IMR-90 (cell line): ENCODE data around the gene IL22RA2. TPM values are rescaled to one million over a fixed set of nuclear protein-coding genes. Genes with fewer than 3 reads are reported as not detected.

Experiments used
- ATAC-seq: fragments of 200-7000 bp; cut with Tn5 transposase; 2 replicates; pipeline ENCODE4 v1.9.1; 2020; ENCODE audit warnings: low read depth, mild to moderate bottlenecking, moderate library complexity
- BruUV-seq: library from RNA; stranded (reverse); fragments of 400-500 nt; replicated peaks from 2 replicates; lab custom pipeline; 2021; lab: Mats Ljungman, UMichigan
- CTCF ChIA-PET: fragments of 300-600 bp; formaldehyde crosslinking; extraction: SDS; loops from one replicate; lab custom pipeline; 2021; ENCODE audit warnings: antibody characterized with exemption; lab: Yijun Ruan, JAX
- POLR2A ChIA-PET: fragments of 300-600 bp; sonication (Branson Sonifier 250); formaldehyde crosslinking; loops from one replicate; lab custom pipeline; 2022; ENCODE audit warnings: antibody characterized with exemption; ENCODE audit not compliant: unreplicated experiment; lab: Charles Lee
- DNase-seq: peaks from one replicate; pipeline ENCODE4 v3.0.0; 2013
- H2AFZ ChIP-seq: replicated peaks from 2 replicates; pipeline ENCODE3; 2013; ENCODE audit warnings: low read length, mild to moderate bottlenecking; ENCODE audit not compliant: poor library complexity
- H2AK5ac ChIP-seq: 2 replicates; pipeline ENCODE4 v1.6.1; 2013; ENCODE audit warnings: low read depth, low read length, inconsistent platforms
- H2AK9ac ChIP-seq: replicated peaks from 2 replicates; pipeline ENCODE3; 2013; ENCODE audit warnings: mild to moderate bottlenecking, low read depth, low read length, moderate library complexity; ENCODE audit not compliant: poor library complexity
- H2BK120ac ChIP-seq: 2 replicates; pipeline ENCODE4 v1.6.1; 2013; ENCODE audit warnings: low read depth, low read length, inconsistent platforms
- H2BK15ac ChIP-seq: 3 replicates; pipeline ENCODE4 v1.6.1; 2013; ENCODE audit warnings: low read depth, low read length, inconsistent platforms
- H2BK20ac ChIP-seq: 2 replicates; pipeline ENCODE4 v1.6.1; 2013; ENCODE audit warnings: low read depth, mild to moderate bottlenecking, inconsistent platforms, low read length, moderate library complexity
- H2BK5ac ChIP-seq: 2 replicates; pipeline ENCODE4 v1.6.1; 2013; ENCODE audit warnings: mild to moderate bottlenecking, low read depth, low read length, inconsistent platforms; ENCODE audit not compliant: poor library complexity, severe bottlenecking
- H3K14ac ChIP-seq: replicated peaks from 2 replicates; pipeline ENCODE4 v1.6.1; 2013; ENCODE audit warnings: low read depth, low read length, inconsistent platforms
- H3K18ac ChIP-seq: 2 replicates; pipeline ENCODE4 v1.6.1; 2013; ENCODE audit warnings: low read depth, low read length, control low read depth
- H3K23ac ChIP-seq: 2 replicates; pipeline ENCODE4 v1.6.1; 2013; ENCODE audit warnings: low read depth, low read length, inconsistent platforms
- H3K27ac ChIP-seq: 2 replicates; pipeline ENCODE4 v1.5.1; 2013; ENCODE audit warnings: mild to moderate bottlenecking, control low read depth, low read length; ENCODE audit not compliant: insufficient read depth
- H3K27me3 ChIP-seq: 2 replicates; pipeline ENCODE4 v1.6.1; 2013; ENCODE audit warnings: low read length; ENCODE audit not compliant: control insufficient read depth, insufficient read depth
- H3K36me3 ChIP-seq: 2 replicates; pipeline ENCODE4 v1.6.1; 2013; ENCODE audit warnings: low read length, mixed read lengths; ENCODE audit not compliant: control insufficient read depth, insufficient read depth
- H3K4ac ChIP-seq: 2 replicates; pipeline ENCODE4 v1.6.1; 2013; ENCODE audit warnings: low read depth, low read length, inconsistent platforms
- H3K4me1 ChIP-seq: 2 replicates; pipeline ENCODE4 v1.6.1; 2013; ENCODE audit warnings: low read length, mixed read lengths; ENCODE audit not compliant: control insufficient read depth, insufficient read depth
- H3K4me2 ChIP-seq: 2 replicates; pipeline ENCODE4 v1.6.1; 2013; ENCODE audit warnings: low read depth, mild to moderate bottlenecking, control low read depth, low read length, moderate library complexity
- H3K4me3 ChIP-seq: 2 replicates; pipeline ENCODE4 v1.5.1; 2013; ENCODE audit warnings: low read depth, mild to moderate bottlenecking, control low read depth, low read length, moderate library complexity; ENCODE audit not compliant: insufficient read depth
- H3K56ac ChIP-seq: 2 replicates; pipeline ENCODE4 v1.6.1; 2013; ENCODE audit warnings: low read length, inconsistent platforms; ENCODE audit not compliant: insufficient read depth; ENCODE audit errors: extremely low read depth
- H3K79me1 ChIP-seq, 2 experiments: 2 replicates each; pipeline ENCODE4 v1.6.1; 2013; ENCODE audit warnings: low read length in 2 of 2, inconsistent platforms in 1 of 2, low read depth in 1 of 2
- H3K9ac ChIP-seq: 2 replicates; pipeline ENCODE4 v1.6.1; 2013; ENCODE audit warnings: low read depth, low read length, control low read depth
- H3K9me1 ChIP-seq: 2 replicates; pipeline ENCODE4 v1.6.1; 2013; ENCODE audit warnings: low read length, inconsistent platforms; ENCODE audit not compliant: insufficient read depth
- H3K9me3 ChIP-seq: 2 replicates; pipeline ENCODE4 v1.6.1; 2013; ENCODE audit warnings: low read length; ENCODE audit not compliant: control insufficient read depth, insufficient read depth
- H4K20me1 ChIP-seq: 2 replicates; pipeline ENCODE4 v1.6.1; 2013; ENCODE audit warnings: low read length, inconsistent platforms; ENCODE audit not compliant: insufficient read depth
- H4K5ac ChIP-seq: 2 replicates; pipeline ENCODE4 v1.6.1; 2013; ENCODE audit warnings: mild to moderate bottlenecking, low read depth, low read length, control low read depth
- H4K8ac ChIP-seq, 2 experiments: 2 replicates each; pipeline ENCODE4 v1.6.1; 2013; ENCODE audit warnings: low read depth in 2 of 2, low read length in 2 of 2, control low read depth in 1 of 2, inconsistent platforms in 1 of 2
- H4K91ac ChIP-seq: 2 replicates; pipeline ENCODE4 v1.6.1; 2013; ENCODE audit warnings: low read depth, low read length, inconsistent platforms; ENCODE audit not compliant: insufficient read depth
- BHLHE40 ChIP-seq: fragments of 150-350 bp; IDR thresholded peaks from 2 replicates; pipeline ENCODE4 v1.6.1; 2016; ENCODE audit warnings: mild to moderate bottlenecking, low read depth, low read length
- CEBPB ChIP-seq: IDR thresholded peaks from 2 replicates; pipeline ENCODE4 v1.6.1; 2012; ENCODE audit warnings: low read depth, low read length, improper control_type of control experiment
- CHD1 ChIP-seq: IDR thresholded peaks from 2 replicates; pipeline ENCODE4 v1.6.1; 2012; ENCODE audit warnings: low read depth, low read length, improper control_type of control experiment
- CTCF ChIP-seq: conservative IDR thresholded peaks from 2 replicates; pipeline ENCODE4 v1.5.1; 2012; ENCODE audit warnings: mild to moderate bottlenecking, low read depth, low read length, improper control_type of control experiment
- ELK1 ChIP-seq: fragments of 150-350 bp; IDR thresholded peaks from 2 replicates; pipeline ENCODE4 v1.6.1; 2016; ENCODE audit warnings: low read depth, mild to moderate bottlenecking, low read length, moderate library complexity, borderline replicate concordance
- FOS ChIP-seq: fragments of 150-350 bp; IDR thresholded peaks from 2 replicates; pipeline ENCODE4 v1.6.1; 2016; ENCODE audit warnings: low read depth, low read length
- MAFK ChIP-seq: IDR thresholded peaks from 2 replicates; pipeline ENCODE4 v1.6.1; 2012; ENCODE audit warnings: low read depth, low read length, improper control_type of control experiment
- MAZ ChIP-seq: IDR thresholded peaks from 2 replicates; pipeline ENCODE4 v1.6.1; 2012; ENCODE audit warnings: low read depth, mild to moderate bottlenecking, low read length, improper control_type of control experiment, moderate library complexity, borderline replicate concordance
- MXI1 ChIP-seq: IDR thresholded peaks from 2 replicates; pipeline ENCODE4 v1.6.1; 2012; ENCODE audit warnings: low read depth, mild to moderate bottlenecking, low read length, moderate library complexity, borderline replicate concordance
- NFE2L2 ChIP-seq: fragments of 150-350 bp; IDR thresholded peaks from 2 replicates; pipeline ENCODE4 v1.6.1; 2016; ENCODE audit warnings: low read depth, mild to moderate bottlenecking, low read length
- POLR2A ChIP-seq: IDR thresholded peaks from 2 replicates; pipeline ENCODE4 v1.6.1; 2012; ENCODE audit warnings: mild to moderate bottlenecking, low read depth, low read length
- RAD21 ChIP-seq: IDR thresholded peaks from 2 replicates; pipeline ENCODE4 v1.6.1; 2012; ENCODE audit warnings: low read length, improper control_type of control experiment
- RCOR1 ChIP-seq: IDR thresholded peaks from 2 replicates; pipeline ENCODE4 v1.6.1; 2012; ENCODE audit warnings: mild to moderate bottlenecking, low read length, improper control_type of control experiment; ENCODE audit not compliant: insufficient replicate concordance
- RFX5 ChIP-seq: IDR thresholded peaks from 2 replicates; pipeline ENCODE4 v1.8.0; 2012; ENCODE audit warnings: low read depth, mild to moderate bottlenecking, low read length, moderate library complexity
- SMC3 ChIP-seq: fragments of 150-350 bp; IDR thresholded peaks from 2 replicates; pipeline ENCODE4 v1.6.1; 2016; ENCODE audit warnings: low read depth, mild to moderate bottlenecking, antibody characterized with exemption, low read length, moderate library complexity
- USF2 ChIP-seq: fragments of 150-350 bp; IDR thresholded peaks from 2 replicates; pipeline ENCODE4 v1.6.1; 2017; ENCODE audit warnings: mild to moderate bottlenecking, antibody characterized with exemption, low read length, low read depth
- WGBS, 2 experiments: methylation state at CpG; one replicate each; pipeline versions ENCODE4 v1.1.5 to v1.1.7; 2013; ENCODE audit warnings: missing lambda C conversion rate in 2 of 2; ENCODE audit not compliant: insufficient read length in 1 of 2; ENCODE audit errors: extremely low coverage in 2 of 2; 5-methylcytosine and 5-hydroxymethylcytosine counted together
- dilution Hi-C: fragments of 300-500 bp; cut with HindIII; formaldehyde crosslinking; loops from one replicate; pipeline ENCODE4 v1.14.3; 2018; ENCODE audit warnings: low sequenced_read_pairs; ENCODE audit not compliant: unreplicated experiment
- in situ Hi-C: fragments of 300-500 bp; cut with MboI; formaldehyde crosslinking; loops from 3 replicates; pipeline ENCODE4 v1.14.3; 2019; ENCODE audit warnings: low sequenced_read_pairs, inconsistent platforms, mixed read lengths
- intact Hi-C: fragments of 100-400 bp; cut with micrococcal nuclease; formaldehyde crosslinking; loops from 2 replicates; pipeline ENCODE4 v1.10.0; 2022
- polyA plus RNA-seq, 3 experiments: library from polyadenylated mRNA; depleted of rRNA; stranded (reverse); fragments of >200 nt; gene quantifications; 2 replicates each; pipeline ENCODE4 v1.2.3, GENCODE V29; 2012; ENCODE audit warnings: low replicate concordance in 1 of 3
- total RNA-seq: library from RNA; depleted of rRNA; stranded (reverse); fragments of >200 nt; gene quantifications from 2 replicates; pipeline ENCODE4 v1.2.3, GENCODE V29; 2012

IL22RA2 gene
- total and polyA plus RNA-seq, 2 of the 4 experiments (the other 2 are of a cell fraction) = not detected

GRCh38 chr6:137211910-137212309 is 38.5 kb upstream of the IL22RA2 start:
- ATAC-seq (no peak), DNase-seq (no peak)
- H3K9ac ChIP-seq = no peak overlapping the region
- ChIA-PET POLR2A (no interaction called here), CTCF (interaction anchor here (0.6 kb wide), 1 partner anchor 1764 kb away, joined by 3 read pairs; no protein-coding TSS in a partner anchor)
- no peaks in the 10 kb centered on the region for H3K27me3 ChIP-seq
- H3K4ac ChIP-seq = no peak overlapping the region
- no peak overlapping the region for H3K4me3 ChIP-seq
- no peak overlapping the region for H2BK120ac ChIP-seq
- no peak overlapping the region for H3K18ac ChIP-seq
- no peak overlapping the region for H2BK5ac ChIP-seq
- dilution Hi-C loops (no loop called here), intact Hi-C loops (no loop called here), in situ Hi-C loops (no loop called here)
- peaks cover 3% of the 10 kb centered on the region; the same call in 1 of the 2 replicates for H3K4me1 ChIP-seq
- H3K27ac ChIP-seq = no peak overlapping the region
- H4K20me1 ChIP-seq = peaks cover 25% of the 10 kb centered on the region
- H4K5ac ChIP-seq = no peak overlapping the region
- no peak overlapping the region for H3K56ac ChIP-seq
- H2AK5ac ChIP-seq = no peak overlapping the region
- H3K9me3 ChIP-seq = no peaks in the 10 kb centered on the region; the same call in 1 of the 2 replicates
- H2AFZ ChIP-seq = no peak overlapping the region
- no peak overlapping the region for H3K23ac ChIP-seq
- BruUV-seq = no TSS peak
- no peaks in the 10 kb centered on the region for H3K9me1 ChIP-seq
- TF ChIP-seq RFX5 = no peak
- no peak for TF ChIP-seq CEBPB
- TF ChIP-seq MAZ = no peak
- no peak for TF ChIP-seq CHD1
- TF ChIP-seq FOS = no peak
- no peak for TF ChIP-seq BHLHE40
- no peak for TF ChIP-seq SMC3
- TF ChIP-seq NFE2L2 = no peak
- no peak for TF ChIP-seq RAD21
- TF ChIP-seq RCOR1 = no peak
- no peak for TF ChIP-seq ELK1
- TF ChIP-seq MXI1 = no peak
- TF ChIP-seq MAFK = no peak
- TF ChIP-seq USF2 = no peak
- no peak for TF ChIP-seq POLR2A
- no peak for TF ChIP-seq CTCF
- no peak overlapping the region for H4K91ac ChIP-seq
- no peak overlapping the region for H2BK20ac ChIP-seq
- H4K8ac ChIP-seq = no peak overlapping the region
- peaks cover 3% of the 10 kb centered on the region; the same call in 1 of the 2 replicates for H3K36me3 ChIP-seq
- H3K4me2 ChIP-seq = no peak overlapping the region
- no peak overlapping the region for H2AK9ac ChIP-seq
- no peak overlapping the region for H2BK15ac ChIP-seq
- peaks cover 22 to 47% of the 10 kb centered on the region in 2 experiments for H3K79me1 ChIP-seq
- H3K14ac ChIP-seq = no peak overlapping the region
- 96% methylated on average over 3 of the region's 3 CpGs; no CpG with 5 or more reads in 1 of the 2 experiments for WGBS, 2 experiments
